NCI-H82 (cell line): ENCODE results near the gene GUCY2C.

Experiments
- DNase-seq: peaks from one replicate; lab custom pipeline; 2025; lab: John Stamatoyannopoulos, UW

The GUCY2C gene

GRCh38 chr12:14681625-14682024, 14.8 kb downstream of the GUCY2C start:
- no peak for DNase-seq

GRCh38 chr12:14681190-14681589, 15.2 kb downstream of the GUCY2C start:
- no peak for DNase-seq

- no peak for DNase-seq
Observed at GRCh38 chr12:14678547-14679150, 17.8 kb downstream of the GUCY2C start.

GRCh38 chr12:14668591-14668990, 27.8 kb downstream of the GUCY2C start:
- DNase-seq = no peak

GRCh38 chr12:14665354-14666348, 30.7 kb downstream of the GUCY2C start:
- no peak for DNase-seq

GRCh38 chr12:14664434-14665023, 31.9 kb downstream of the GUCY2C start:
- peak; percentile 62 for DNase-seq

- no peak for DNase-seq
Observed at GRCh38 chr12:14663002-14663401, 33.4 kb downstream of the GUCY2C start.

- peak; percentile 5 for DNase-seq
Observed at GRCh38 chr12:14656846-14657245, 39.6 kb downstream of the GUCY2C start.

- no peak for DNase-seq
Observed at GRCh38 chr12:14655284-14655683, 41.1 kb downstream of the GUCY2C start.

- DNase-seq = no peak
Observed at GRCh38 chr12:14654842-14655241, 41.6 kb downstream of the GUCY2C start.

- DNase-seq = no peak
Observed at GRCh38 chr12:14654416-14654815, 42.0 kb downstream of the GUCY2C start.

GRCh38 chr12:14652483-14652882, 43.9 kb downstream of the GUCY2C start:
- DNase-seq = no peak

- DNase-seq = no peak
Observed at GRCh38 chr12:14651371-14651770, 45.0 kb downstream of the GUCY2C start.

GRCh38 chr12:14650789-14651188, 45.6 kb downstream of the GUCY2C start:
- no peak for DNase-seq

GRCh38 chr12:14647028-14647750, 49.2 kb downstream of the GUCY2C start:
- DNase-seq = no peak

GRCh38 chr12:14643251-14643650, 53.1 kb downstream of the GUCY2C start:
- no peak for DNase-seq

GRCh38 chr12:14638066-14638465, 58.3 kb downstream of the GUCY2C start:
- no peak for DNase-seq

- no peak for DNase-seq
Observed at GRCh38 chr12:14635776-14636175, 60.6 kb downstream of the GUCY2C start.

GRCh38 chr12:14630793-14631192, 65.6 kb downstream of the GUCY2C start:
- DNase-seq = no peak

- peak; percentile 89 for DNase-seq
Observed at GRCh38 chr12:14629832-14630710, 66.3 kb downstream of the GUCY2C start.

- DNase-seq = no peak
Observed at GRCh38 chr12:14628771-14629170, 67.6 kb downstream of the GUCY2C start.
